HepG2 (cell line): Measurements from ENCODE around the gene C1orf115. TPM values are rescaled to one million over a fixed set of nuclear protein-coding genes. Genes with fewer than 3 reads are reported as not detected.

ENCODE experiments used
- FUBP1 ChIP-seq: sonication (generic); formaldehyde crosslinking; IDR thresholded peaks from 2 replicates; pipeline ENCODE4 v1.5.1; 2020; ENCODE audit warnings: missing genetic modification reagents, mild to moderate bottlenecking, borderline replicate concordance
- GATAD2A ChIP-seq: IDR thresholded peaks from 2 replicates; pipeline ENCODE4 v1.6.1; 2016
- HDAC1 ChIP-seq: sonication (generic); formaldehyde crosslinking; IDR thresholded peaks from 2 replicates; pipeline ENCODE4 v1.5.1; 2020; ENCODE audit warnings: mild to moderate bottlenecking, missing genetic modification reagents
- MAFG ChIP-seq: sonication (generic); formaldehyde crosslinking; IDR thresholded peaks from 2 replicates; pipeline ENCODE4 v1.5.1; 2020; ENCODE audit warnings: mild to moderate bottlenecking, missing genetic modification reagents
- MATR3 ChIP-seq: sonication (generic); formaldehyde crosslinking; IDR thresholded peaks from 2 replicates; pipeline ENCODE4 v1.4.0; 2020; ENCODE audit warnings: missing genetic modification reagents
- PRDM15 ChIP-seq: sonication (generic); formaldehyde crosslinking; IDR thresholded peaks from 2 replicates; pipeline ENCODE4 v1.4.0; 2020; ENCODE audit warnings: missing genetic modification reagents
- SAP130 ChIP-seq: IDR thresholded peaks from 2 replicates; pipeline ENCODE4 v1.6.1; 2016; ENCODE audit warnings: low read depth
- SNAPC4 ChIP-seq: sonication (generic); formaldehyde crosslinking; IDR thresholded peaks from 2 replicates; pipeline ENCODE4 v1.4.0; 2020; ENCODE audit warnings: mild to moderate bottlenecking, missing genetic modification reagents
- SRF ChIP-seq: IDR thresholded peaks from 2 replicates; pipeline ENCODE4 v1.6.1; 2011; ENCODE audit warnings: mild to moderate bottlenecking, low read depth, low read length, moderate library complexity
- ZBTB10 ChIP-seq: sonication (generic); formaldehyde crosslinking; IDR thresholded peaks from 2 replicates; pipeline ENCODE4 v1.4.0; 2020; ENCODE audit warnings: missing genetic modification reagents, borderline replicate concordance
- ZNF652 ChIP-seq: IDR thresholded peaks from 2 replicates; pipeline ENCODE4 v1.6.1; 2016; ENCODE audit warnings: low read depth, borderline replicate concordance
- ZNF710 ChIP-seq: sonication (generic); formaldehyde crosslinking; IDR thresholded peaks from 2 replicates; pipeline ENCODE4 v1.5.0; 2020; ENCODE audit warnings: mild to moderate bottlenecking, missing genetic modification reagents, borderline replicate concordance
- polyA plus RNA-seq, 8 experiments: library from polyadenylated mRNA; depleted of rRNA in 3 of 8; stranded (reverse) in 7 of 8; unstranded in 1 of 8; fragments of >200 nt; fragmentation: Illumina TruSeq in 4 of 8; extraction: Trizol in 4 of 8; gene quantifications; 2 replicates each; pipeline versions ENCODE4 v1.2.1 to v1.2.3, GENCODE V29; 2011 to 2016; ENCODE audit warnings: low read depth in 4 of 8, missing spikeins in 1 of 8, mixed read lengths in 1 of 8; ENCODE audit not compliant: insufficient read depth in 1 of 8
- total RNA-seq, 5 experiments: library from RNA; depleted of rRNA; stranded (reverse); fragments of >200 nt; fragmentation: Illumina TruSeq; extraction: Trizol; gene quantifications; 2 replicates each; pipeline ENCODE4 v1.2.3, GENCODE V29; 2016; ENCODE audit warnings: low read depth in 1 of 5

Gene C1orf115
- total and polyA plus RNA-seq, 2 of the 13 experiments (the other 11 are each of a cell fraction or from before 2014, with no cell fraction given), result 25.2 to 85.9 TPM

GRCh38 chr1:220690140-220691052, at the start of gene C1orf115 (continued):
- TF ChIP-seq MAFG (CRISPR knock-in tag) (no peak), FUBP1 (CRISPR knock-in tag) (no peak), SNAPC4 (CRISPR knock-in tag) (no peak), HDAC1 (CRISPR knock-in tag) (peak; percentile 91), ZBTB10 (CRISPR knock-in tag) (no peak), SAP130 (peak; percentile 86), ZNF652 (CRISPR knock-in tag) (no peak), SRF (no peak), MATR3 (CRISPR knock-in tag) (no peak), ZNF710 (CRISPR knock-in tag) (peak; percentile 84; the same call in 1 of the 2 replicates), GATAD2A (CRISPR knock-in tag) (no peak), PRDM15 (CRISPR knock-in tag) (peak; percentile 83)
